ENCODE measurements around the gene ATG10.
A peak's percentile ranks its signal among the peaks of the same experiment; 100 is the strongest.
"Not testable (repeated sequence)": the region's sequence is repeated elsewhere in the genome, so short reads cannot be mapped to it uniquely, and the experiment has no call there.

Gene ATG10

DNA sequence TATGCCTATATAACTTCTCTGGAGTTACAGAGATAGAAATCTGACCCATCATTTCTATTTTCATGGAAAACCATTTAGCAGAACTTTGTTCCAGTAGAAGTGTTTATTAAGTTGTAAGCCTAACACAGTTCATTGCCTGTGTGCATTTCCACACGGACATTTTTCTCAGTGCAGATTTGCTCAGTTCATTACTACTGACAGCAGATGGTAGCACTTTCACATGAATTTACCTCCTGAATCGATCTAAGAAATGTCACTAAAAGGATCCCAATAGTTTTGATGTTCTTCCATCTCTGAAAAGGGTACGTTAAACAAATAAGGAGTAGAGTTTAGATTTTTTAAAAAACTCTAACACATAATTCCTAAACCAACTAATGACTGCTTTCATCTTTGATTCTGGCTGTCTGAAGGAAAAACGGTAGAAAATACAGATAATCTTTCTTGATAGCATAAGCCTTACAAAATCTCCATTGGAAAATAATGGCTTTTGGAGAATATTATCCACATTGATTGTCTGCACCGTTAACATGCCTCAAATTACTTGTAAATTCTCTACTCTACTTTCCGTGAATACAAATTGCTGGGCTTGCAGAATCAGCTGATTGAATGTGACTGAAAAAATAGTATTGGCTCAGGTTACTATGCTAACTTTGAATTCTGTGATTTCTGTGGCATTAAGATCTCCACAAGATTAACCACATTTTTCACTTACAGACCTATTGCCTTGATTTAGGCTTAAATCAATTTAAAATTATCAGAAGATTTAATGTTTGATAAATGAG is 273.2 kb downstream of the ATG10 start:
- no peak for DNase-seq

GRCh38 chr5:82246960-82247574 is 275.2 kb downstream of the ATG10 start:
- no peak for DNase-seq

- DNase-seq = no peak
Measured at GRCh38 chr5:82252744-82253143, 280.9 kb downstream of the ATG10 start.

GRCh38 chr5:82255844-82256243 is 284.0 kb downstream of the ATG10 start:
- no peak for DNase-seq

DNA sequence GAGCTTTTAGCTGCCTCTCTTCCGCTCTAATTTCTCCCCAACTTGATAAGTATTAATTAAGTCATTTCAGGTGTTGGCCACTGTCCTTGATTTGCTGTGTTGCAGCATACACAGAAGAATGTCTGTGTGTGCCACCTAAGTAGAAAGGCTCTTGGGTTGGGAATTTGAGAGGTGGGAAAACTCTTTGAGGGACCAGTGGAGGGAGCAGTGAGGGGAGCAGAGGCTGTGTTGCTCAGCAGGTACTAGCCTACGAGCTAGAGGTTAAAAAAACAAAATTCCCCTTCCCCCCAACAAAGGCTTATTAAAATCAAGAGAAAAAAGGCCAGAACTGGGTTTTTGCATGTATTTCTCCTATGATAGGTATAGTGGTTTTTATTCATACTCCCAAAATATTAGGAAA is 285.4 kb downstream of the ATG10 start:
- DNase-seq = no peak

DNA sequence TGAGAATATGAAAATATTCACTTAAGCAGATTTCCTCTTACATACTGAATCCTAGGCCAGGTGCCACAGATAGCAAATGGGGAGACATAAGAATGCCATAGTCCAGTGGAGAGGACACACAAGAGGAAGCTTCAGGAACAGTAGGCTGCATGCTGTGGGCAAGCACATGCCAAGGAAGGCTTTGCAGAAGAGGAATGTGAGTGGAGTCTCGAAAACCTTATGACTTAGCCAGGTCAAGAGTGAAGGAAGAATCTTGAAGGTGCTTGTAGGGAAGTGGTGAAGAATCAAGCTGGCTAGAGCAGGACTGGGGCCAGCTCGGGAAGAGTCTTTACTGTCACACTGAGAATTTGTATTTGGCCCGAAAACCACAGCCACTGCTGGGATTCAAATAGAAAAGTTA is 285.9 kb downstream of the ATG10 start:
- DNase-seq = no peak

DNA sequence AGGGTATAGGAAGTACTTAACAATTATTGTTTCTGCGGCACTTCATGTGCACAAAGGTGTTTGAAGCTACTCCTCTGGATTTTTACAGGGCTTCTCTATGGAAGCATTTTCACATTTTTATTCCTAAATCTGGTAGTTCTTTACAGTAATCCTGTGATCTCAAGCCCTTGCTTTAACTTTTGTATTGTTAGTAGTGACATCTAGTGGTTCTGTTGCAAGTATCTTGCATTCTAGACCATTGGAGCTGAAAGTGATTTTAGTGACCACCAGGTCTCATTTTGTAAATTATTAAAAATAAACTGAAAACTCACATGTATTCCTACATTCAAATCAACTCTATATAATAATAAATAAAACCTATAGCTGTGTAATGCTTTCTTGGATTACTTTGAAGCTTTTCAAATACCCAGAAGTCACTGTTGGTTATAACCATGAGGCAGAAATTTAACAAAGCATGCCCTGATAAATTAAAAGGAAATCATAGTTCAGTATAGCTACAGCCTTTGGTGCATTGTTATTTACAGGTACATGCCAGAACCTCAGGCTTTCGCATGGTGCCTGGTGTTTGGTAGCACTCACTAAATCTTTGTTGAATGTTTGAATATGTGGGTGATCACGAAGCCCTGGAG is 287.5 kb downstream of the ATG10 start:
- no peak for DNase-seq

GRCh38 chr5:82265047-82265446 is 293.2 kb downstream of the ATG10 start:
- no peak for DNase-seq

DNA sequence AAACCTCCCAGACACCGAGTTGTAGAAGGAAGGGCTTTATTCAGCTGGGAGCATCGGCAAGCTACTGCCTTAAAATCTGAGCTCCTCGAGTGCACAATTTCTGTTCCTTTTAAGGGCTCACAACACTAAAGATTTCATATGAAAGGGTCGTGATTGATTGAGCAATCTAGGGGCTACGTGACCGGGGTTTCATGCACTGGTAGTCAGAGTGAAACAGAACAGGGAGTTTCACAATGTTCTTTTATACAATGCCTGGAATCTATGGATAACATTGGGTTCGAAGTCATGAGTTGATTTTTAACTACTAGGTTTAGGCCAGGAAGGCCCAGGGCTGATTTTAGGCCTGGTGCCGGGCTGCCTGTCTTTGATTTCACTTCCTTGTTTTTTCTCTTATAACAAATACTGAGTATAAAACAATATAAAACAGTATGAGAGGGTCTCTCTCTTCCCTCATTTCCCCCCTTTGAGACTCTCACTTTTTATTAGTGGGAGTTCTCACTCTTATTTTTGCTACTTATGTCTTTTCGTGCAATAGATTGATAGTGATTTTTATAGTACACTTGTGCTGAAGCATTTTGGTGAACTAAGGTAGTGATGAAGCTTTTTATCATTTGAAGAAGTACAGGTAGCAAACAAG is 295.6 kb downstream of the ATG10 start:
- DNase-seq = not testable (repeated sequence)

- DNase-seq = not testable (repeated sequence)
Measured at GRCh38 chr5:82269363-82269762, 297.5 kb downstream of the ATG10 start.

DNA sequence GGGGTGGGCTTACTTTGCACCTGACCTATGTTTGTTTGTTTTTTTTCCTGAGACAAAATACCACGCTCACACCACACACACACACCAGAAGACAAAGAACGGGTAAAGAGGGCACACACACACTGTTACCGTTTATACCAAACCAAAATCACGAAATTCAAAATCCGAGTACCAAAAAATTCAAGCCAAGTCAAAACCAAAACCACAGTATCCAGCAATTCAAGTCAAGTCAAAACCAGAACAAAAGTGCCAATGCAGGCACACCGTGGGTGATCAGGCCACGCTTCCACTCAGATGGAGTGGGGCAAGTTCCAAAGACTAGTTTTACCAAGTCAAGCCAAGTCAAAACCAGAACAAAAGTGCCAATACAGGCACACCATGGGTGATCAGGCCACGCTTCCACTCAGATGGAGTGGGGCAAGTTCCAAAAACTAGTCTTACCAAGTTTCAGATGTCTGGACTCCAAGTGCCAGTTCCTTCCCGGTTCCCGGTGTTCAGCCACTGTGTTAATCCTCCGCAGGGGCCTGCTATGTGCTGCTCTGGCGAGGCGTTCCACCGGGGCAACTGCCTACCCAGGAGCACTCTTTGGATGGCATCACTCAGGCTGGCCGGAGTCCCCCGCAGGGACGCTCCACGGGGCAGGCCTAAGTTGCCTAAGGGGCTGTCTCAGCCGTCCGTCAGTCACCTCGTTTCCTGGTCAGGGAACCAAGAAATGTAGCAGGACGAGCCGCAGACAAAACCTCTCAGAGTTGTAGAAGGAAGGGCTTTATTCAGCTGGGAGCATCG is 300.9 kb downstream of the ATG10 start:
- peak; percentile 62 for DNase-seq

DNA sequence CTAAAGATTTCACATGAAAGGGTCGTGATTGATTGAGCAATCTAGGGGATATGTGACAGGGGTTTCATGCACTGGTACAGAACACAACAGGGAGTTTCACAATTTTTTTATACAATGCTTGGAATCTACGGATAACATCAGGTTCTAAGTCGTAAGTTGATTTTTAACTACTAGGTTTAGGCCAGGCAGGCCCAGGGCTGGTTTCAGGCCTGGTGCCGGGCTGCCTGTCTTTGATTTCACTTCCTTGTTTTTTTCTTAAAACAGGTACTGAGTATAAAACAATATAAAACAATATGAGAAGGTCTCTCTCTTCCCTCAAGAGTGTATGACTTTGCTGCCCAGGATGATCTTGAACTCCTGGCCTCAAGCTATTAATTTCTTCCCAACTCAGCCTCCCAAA is 301.6 kb downstream of the ATG10 start:
- DNase-seq = not testable (repeated sequence)

GRCh38 chr5:82274343-82275211 is 302.8 kb downstream of the ATG10 start:
- DNase-seq = peak; percentile 41

GRCh38 chr5:82275216-82275664 is 303.4 kb downstream of the ATG10 start:
- DNase-seq = no peak

DNA sequence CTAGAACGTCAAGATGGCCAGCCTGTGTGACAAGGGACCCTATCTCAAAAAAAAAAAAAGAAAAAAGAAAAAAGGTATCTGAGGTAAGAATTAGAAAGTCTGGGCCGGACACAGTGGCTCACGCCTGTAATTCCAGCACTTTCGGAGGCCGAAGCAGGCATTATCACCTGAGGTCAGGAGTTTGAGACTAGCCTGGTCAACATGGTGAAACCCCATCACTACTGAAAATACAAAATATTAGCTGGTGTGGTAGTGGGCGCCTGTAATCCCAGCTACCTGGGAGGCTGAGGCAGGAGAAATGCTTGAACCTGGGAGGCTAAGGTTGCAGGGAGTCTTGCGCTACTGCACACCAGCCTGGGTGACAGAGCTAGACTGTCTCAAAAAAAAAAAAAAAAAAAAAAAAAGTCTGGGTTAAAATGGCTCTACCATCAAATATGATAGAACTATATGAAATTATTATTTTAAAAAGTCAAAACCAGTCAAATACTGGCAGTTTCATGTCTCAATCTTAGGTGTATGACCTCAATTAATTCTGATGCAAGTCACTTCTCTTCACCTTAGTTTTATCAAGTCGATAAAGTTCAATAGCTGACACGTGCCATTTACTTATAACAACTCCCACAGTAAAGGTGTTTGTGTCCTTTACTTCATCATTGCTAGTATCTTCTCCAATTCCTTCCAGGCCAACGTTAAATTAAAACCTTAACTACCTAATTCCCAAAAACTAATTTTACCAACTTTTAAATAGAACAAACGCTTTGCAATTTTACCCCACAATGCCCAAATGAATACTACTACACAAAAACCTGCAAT is 305.2 kb downstream of the ATG10 start:
- DNase-seq = no peak

GRCh38 chr5:82277613-82277986 is 305.8 kb downstream of the ATG10 start:
- no peak for DNase-seq

DNA sequence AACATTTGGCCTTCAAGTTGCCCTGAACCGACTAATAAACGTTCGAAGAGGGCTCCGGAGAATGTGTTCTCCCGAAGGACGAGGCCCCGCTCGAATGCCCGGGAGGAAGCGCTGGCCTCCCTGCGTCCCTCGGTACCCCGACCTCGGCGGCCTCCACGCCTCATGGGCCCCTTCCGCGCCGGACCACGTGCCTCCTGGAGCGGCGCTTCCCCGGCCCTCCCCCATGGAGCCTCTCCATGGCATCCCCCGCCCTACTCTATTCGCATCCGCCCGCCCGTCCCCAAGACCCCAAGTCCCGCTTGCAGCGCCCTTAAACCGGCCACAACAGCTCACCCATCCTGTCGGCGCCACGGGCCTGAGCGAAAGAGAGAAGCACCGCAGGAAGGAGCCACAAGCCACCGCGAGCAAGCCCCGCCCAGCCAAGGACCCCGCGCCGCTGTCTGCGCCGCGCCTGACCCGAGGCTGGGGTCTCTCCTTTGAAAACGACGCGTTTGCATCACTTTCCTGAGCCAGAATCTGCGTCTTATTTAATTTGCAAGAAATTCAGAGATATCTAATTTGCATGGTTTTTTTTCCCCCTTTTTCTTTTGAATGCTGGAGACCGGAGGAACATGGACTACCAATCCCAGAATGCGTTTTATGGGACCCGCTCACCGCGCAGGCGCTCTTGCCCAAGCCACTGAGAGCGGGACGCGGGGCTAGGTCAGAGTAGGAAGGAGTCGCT is 306.3 kb downstream of the ATG10 start, which contains the start of gene RPS23:
RPS23 (minus strand) TSS at position 368 of the 724 bp plus-strand sequence; CDS start at position 337, 31 bp downstream.
- peak; percentile 94 for DNase-seq

DNA sequence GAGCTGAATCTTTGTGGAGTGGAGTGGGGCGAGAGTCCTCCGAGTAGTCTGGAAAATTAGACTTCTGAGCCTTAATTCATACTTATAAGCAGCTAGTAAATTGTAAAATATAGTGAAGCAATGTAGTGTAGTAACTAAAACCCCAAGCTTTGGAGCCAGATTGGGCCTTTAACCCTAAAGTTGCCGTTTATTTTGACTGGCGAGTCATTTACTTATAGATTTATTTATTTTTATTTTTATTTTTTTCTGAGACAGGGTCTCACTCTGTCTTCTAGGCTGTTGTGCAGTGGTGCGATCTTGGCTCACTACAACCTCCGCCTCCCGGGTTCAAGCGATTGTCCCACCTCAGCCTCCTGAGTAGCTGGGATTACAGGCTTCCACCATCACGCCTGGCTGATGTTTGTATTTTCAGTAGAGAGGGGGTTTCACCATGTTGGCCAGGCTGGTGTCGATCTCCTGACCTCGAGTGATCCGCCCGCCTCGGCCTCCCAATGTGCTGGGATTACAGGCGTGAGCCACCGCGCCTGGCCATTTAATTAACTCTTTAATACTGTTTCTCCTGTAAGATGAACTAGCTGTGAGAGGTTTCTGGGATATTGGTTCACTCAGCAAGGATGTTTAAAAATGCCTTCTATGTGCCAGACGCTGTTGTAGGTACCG is 307.0 kb downstream of the ATG10 start:
- DNase-seq = no peak

DNA sequence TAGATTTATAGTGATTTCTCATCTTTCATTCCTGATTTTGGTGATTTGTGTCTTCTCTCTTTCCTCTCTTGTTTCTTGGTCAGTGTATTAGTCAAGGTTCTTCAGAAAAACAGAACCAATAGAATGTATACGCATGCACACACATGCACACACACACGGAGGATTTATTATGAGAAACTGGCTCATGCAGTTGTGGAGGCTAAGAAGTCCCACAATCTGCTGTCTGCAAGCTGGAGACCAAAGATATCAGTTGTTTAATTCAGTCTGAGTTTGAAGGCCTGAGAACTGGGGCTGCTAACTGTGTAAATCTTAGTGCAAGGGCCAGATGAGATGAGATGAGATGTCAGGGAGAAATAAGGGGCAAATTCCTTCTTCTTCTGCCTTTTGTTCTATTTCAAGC is 312.1 kb downstream of the ATG10 start:
- DNase-seq = no peak

Measured in activated CD4-positive, alpha-beta T cell treated with anti-CD3 and anti-CD28 coated beads, Interleukin-10, Interleukin-2, amounts not matched to agents 100 ng/mL and 50 ng/mL, durations not matched to agents 16 hours and 8 hours (primary cell).